GM12892 (cell line): ENCODE data around the gene TXLNG.
A peak's percentile ranks its signal among the peaks of the same experiment; 100 is the strongest.
"Not testable (repeated sequence)": the region's sequence is repeated elsewhere in the genome, so short reads cannot be mapped to it uniquely, and the experiment has no call there.

ENCODE experiments used
- DNase-seq: peaks from one replicate; pipeline ENCODE4 v3.0.0; 2011; ENCODE audit not compliant: insufficient read length
- FAIRE-seq: peaks from 2 replicates; lab custom pipeline; 2011; peaks lifted over from hg19 to GRCh38; lab: Jason Lieb, UNC
- POLR2A ChIP-seq: IDR thresholded peaks from 2 replicates; pipeline ENCODE4 v1.6.1; 2011; ENCODE audit warnings: low read depth, low read length, control low read depth
- POLR2AphosphoS5 ChIP-seq: IDR thresholded peaks from 2 replicates; pipeline ENCODE4 v1.6.1; 2011; ENCODE audit warnings: low read depth, low read length, control low read depth
- TAF1 ChIP-seq: IDR thresholded peaks from 2 replicates; pipeline ENCODE4 v1.6.1; 2011; ENCODE audit warnings: low read depth, mild to moderate bottlenecking, control low read depth, low read length, borderline replicate concordance

The TXLNG gene

DNA sequence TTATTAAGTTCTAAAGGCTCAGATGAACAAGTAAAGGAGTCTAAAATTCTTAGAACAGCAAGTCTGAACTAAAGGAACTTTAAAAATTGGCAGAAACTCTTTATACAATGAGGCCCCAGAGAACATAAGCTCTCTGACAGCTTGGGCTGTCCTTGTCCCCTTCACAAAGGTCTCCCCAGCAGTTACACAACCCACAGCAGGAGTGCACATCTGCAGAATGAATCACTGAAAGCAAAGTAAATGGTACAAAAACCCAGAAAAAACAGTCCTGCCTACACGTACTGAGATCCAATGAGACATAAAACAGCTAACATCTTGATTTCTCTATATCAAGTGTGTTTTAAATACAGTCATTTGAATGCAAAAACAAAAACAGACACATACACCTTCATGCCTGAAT is 65.2 kb downstream of the TXLNG start:
- FAIRE-seq: no peak
- no peak for DNase-seq
- no peak for TF ChIP-seq TAF1
- no peak for TF ChIP-seq POLR2AphosphoS5
- TF ChIP-seq POLR2A: no peak

DNA sequence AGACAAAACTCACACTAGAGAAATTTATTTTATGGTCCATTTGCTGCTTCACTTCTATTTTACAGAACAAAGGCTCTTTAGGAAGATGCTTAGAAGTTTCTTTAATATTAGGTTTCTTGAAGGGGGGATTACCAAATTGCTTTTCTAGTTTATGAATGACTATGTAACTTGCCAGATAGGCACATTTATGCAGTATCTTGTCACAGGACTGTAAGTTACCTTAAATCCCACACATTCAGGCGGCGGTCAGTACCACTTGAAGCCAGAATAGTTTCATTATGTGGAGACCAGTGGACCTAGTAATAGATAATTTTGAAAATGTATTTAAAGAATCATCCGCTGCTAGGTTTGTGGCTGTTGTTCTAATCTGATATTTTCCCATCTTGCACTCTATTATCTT is 65.6 kb downstream of the TXLNG start:
- no peak for FAIRE-seq
- TF ChIP-seq TAF1 (no peak), POLR2AphosphoS5 (no peak), POLR2A (no peak)
- DNase-seq: no peak

DNA sequence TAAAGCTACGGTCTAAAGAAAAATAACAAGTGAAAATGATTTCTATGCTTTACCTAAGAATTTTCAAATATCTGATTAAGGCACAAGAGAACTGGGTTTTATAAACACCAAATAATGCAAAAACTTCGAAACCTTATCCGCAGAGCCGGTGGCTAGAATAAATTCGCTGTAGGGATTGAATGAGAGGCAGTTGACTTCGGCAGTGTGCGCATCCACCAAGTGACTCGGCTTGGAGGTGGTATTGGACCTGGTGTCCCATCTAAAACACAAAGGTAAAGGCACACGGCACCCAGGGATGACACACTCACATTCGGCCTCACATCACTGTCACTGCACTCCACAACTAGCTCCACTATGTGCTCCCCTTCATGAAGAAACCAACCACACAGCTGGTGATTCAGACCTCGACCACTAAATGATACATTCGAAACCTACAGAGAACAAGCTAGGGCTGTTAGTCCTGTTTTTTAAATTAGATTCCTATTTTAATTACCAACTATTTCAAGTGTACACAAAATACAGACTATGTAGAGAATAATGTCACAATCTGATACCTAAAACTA is 66.4 kb downstream of the TXLNG start:
- no peak for TF ChIP-seq POLR2A
- TF ChIP-seq TAF1: no peak
- FAIRE-seq: peak; percentile 40
- DNase-seq: no peak

DNA sequence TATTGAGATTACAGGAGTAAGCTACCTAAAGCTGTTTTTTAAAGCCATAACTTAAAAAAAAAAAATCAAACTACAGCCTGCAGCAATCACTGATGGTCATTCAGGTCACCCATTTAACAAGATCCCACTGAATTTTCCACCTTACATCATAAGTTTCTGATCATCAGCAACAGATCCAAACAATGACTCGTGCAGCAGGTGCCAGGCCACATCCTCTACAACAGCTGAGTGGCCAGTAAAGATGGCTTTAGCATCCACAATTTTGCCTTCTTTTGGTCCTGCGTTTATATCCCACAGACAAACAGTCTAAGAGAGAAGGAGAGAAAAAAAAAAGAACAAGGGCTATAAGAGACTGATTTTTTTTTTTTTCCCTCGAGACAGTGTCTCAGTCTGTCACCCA is 67.3 kb downstream of the TXLNG start:
- FAIRE-seq (no peak), DNase-seq (no peak)
- TF ChIP-seq POLR2AphosphoS5: no peak
- TF ChIP-seq TAF1: no peak
- TF ChIP-seq POLR2A: no peak

DNA sequence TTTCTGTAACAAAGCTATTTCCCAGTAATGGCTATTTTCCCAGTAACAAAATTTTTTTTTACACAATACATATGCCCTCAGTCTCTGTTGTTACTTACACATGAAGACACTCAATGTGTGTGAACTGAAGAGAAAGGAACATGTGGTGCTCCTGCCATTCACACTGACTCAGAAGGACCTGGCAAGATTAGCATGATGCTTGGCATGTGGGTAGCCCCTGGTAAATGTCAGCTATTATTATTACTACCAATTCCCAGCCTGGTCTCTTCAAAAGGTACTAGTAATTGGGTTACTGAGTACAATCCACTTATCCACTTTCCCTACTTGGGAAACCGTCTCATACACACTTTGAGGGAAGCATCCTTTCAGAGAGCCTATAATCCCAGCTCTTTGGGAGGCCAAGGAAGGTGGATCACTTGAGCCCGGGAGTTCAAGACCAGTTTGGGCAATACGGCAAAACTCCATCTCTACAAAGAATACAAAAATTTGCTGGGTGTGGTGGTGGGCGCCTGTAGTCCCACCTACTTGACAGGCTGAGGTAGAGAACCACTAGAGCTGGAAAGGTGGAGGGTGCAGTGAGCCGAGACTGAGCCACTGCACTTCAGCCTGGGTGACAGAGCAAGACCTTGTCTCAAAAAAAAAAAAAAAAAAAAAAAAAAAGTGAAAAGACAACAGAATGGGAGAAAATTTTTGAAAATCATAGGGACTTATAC is 69.3 kb downstream of the TXLNG start:
- DNase-seq (no peak), FAIRE-seq (no peak)
- TF ChIP-seq POLR2AphosphoS5: no peak
- no peak for TF ChIP-seq TAF1
- no peak for TF ChIP-seq POLR2A

DNA sequence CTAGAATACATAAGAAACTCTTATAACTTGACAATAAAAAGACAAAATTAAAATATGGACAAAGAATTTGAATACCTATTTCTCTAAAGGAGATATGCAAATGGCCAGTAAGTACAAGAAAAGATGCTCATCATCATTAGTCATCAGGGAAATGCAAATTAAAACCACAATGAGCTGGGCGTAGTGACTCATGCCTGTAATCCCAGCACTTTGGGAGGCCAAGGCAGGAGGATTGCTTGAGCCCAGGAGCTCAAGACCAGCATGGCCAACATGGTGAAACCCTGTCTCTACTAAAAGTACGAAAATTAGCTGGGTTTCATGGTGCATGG is 69.8 kb downstream of the TXLNG start:
- not testable (repeated sequence) for FAIRE-seq, DNase-seq

DNA sequence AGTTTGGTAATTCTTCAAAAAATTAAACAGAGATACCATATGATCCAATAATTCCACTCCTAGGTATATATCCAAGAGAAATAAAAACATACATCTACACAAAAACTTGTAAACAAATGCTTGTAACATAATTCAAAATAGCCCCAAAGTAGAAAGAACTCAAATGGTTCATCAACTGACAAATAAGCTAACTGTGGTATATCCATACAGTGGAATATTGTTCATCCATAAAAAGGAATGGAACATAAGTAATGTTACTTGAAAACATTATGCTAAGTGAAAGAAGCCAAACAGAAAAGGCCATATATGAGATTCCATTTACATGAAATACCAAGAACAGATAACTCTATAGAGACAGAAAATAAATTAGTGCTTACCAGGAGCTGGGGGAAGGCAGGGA is 70.5 kb downstream of the TXLNG start:
- FAIRE-seq: no peak
- TF ChIP-seq TAF1 (no peak), POLR2AphosphoS5 (no peak), POLR2A (no peak)

DNA sequence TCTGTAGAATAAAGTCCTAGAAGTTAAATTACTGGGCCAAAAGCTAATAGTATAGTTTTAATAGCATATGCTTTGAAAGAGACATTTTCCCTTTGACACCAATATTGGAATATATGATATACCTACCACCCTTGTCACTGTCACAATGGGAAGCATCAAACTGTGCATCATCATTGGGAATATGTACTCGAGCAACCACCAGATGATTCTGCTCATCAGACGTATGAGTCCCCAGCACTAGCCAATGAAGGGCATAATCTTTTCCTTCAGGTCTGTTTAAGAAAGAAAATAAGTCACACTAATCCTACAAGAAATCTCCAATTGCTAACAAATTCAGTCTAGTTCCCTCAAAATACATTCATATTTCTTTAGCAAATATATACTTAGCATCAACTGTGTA is 76.6 kb downstream of the TXLNG start:
- TF ChIP-seq TAF1 (no peak), POLR2A (no peak), POLR2AphosphoS5 (no peak)
- DNase-seq: no peak
- no peak for FAIRE-seq

More for the DNA sequence above, 70.5 kb downstream of the TXLNG start:
- DNase-seq: no peak

DNA sequence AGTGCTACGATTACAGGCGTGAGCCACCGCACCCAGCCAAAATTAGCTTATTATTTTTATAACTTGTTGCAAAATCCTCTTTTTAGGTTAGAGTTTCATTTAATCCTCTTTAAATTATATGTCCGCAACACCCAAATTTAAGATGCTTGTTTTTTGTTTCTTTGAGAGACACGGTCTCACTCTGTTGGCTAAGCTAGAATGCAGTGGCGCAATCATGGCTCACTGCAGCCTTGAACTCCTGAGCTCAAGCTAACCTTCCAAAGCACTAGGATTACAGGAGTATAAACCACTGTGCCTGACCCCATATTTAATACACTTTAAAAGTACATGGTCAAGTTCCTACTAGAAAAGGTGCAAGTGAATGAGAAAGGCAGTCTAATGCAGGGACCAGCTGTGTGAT is 81.7 kb downstream of the TXLNG start:
- FAIRE-seq (no peak), DNase-seq (no peak)
- TF ChIP-seq TAF1: no peak
- no peak for TF ChIP-seq POLR2AphosphoS5
- no peak for TF ChIP-seq POLR2A

DNA sequence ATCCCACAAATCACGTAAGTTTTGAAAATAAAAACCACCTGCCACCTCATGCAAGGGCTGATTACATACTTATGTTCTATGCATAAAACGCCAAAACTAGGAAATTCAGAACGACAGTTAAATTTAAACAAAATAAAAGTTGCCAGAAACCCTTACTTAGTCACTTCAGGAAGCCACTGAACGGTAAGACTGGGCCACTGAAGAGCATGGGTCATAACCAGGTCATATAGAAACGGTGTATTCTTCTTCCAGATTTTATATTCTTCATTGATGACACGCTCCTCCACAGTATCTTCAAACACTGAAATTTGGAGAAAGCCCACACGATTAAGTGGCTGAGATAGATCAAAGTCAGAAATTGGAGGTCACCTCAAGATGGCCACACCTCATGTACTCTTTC is 82.7 kb downstream of the TXLNG start:
- no peak for TF ChIP-seq POLR2AphosphoS5
- TF ChIP-seq TAF1: no peak
- no peak for TF ChIP-seq POLR2A
- FAIRE-seq: peak; percentile 40
- DNase-seq: no peak

DNA sequence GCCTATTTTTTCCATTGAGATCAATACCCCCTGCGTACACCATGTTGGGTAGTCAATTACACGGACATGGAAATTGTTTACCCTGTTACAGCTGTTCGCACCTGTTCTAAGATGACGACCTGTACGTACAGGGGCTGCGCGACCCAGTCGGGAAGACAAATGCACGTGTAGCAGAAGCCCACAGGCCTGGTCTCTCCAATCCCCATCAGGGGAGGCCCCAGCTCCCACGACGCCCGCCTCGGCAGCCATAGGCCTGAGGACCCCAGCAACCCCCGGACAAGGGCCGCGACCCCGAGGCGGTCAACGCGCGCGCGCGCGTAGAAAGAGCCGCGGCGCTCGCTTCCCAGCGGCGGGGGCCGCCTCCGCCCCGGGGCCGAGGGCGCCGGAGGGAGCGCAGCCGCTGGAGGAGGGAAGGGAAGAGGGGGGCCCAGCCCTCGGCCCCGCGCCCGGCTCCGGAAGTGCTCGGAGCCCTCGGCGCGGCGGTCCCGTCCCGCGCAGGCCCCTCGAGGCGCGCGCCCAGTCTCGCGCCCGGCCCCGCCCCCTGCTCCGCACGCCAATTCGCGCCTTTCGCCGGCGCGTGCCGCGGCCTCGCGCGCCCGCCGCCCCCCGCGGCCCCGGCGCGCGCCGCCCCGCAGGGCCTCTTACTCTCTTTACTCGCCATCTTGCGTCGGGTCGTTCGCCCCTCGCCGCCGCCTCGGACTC is 83.3 kb downstream of the TXLNG start:
- TF ChIP-seq TAF1 (no peak), POLR2A (no peak), POLR2AphosphoS5 (0 out of 2 replicates have a peak, but pooled peaks have one; percentile 18)
- FAIRE-seq: no peak

More for the DNA sequence above, 83.3 kb downstream of the TXLNG start:
- peak; percentile 31 for DNase-seq
